ENCODE data around the gene MIEF1. TPM values are rescaled to one million over a fixed set of nuclear protein-coding genes. Genes with fewer than 3 reads are reported as not detected.
A peak's percentile ranks its signal among the peaks of the same experiment; 100 is the strongest.

MIEF1 gene
- total RNA-seq (10 to 100 TPM; 16.1 to 27.2 TPM), polyA plus RNA-seq (ENCODE audit: insufficient read length in 6 of 6) (10 to 100 TPM; 21.8 to 28.5 (median 25.4) TPM)
- long read RNA-seq, donor 1, full-length matches to known transcripts: 7 of 7 reads
- long read RNA-seq, donor 1, partial matches to known transcripts: 0 of 7 reads
- long read RNA-seq, donor 1, other reads (novel, unspliced or antisense): 0 of 7 reads
- long read RNA-seq, donor 2, full-length matches to known transcripts: 8 of 8 reads
- long read RNA-seq, donor 2, partial matches to known transcripts: 0 of 8 reads
- long read RNA-seq, donor 2, other reads (novel, unspliced or antisense): 0 of 8 reads
- long read RNA-seq, donor 3, full-length matches to known transcripts: 5 of 11 reads
- long read RNA-seq, donor 3, partial matches to known transcripts: 6 of 11 reads
- long read RNA-seq, donor 3, other reads (novel, unspliced or antisense): 0 of 11 reads
- long read RNA-seq, donor 4, full-length matches to known transcripts: 1 of 2 reads
- long read RNA-seq, donor 4, partial matches to known transcripts: 0 of 2 reads
- long read RNA-seq, donor 4, other reads (novel, unspliced or antisense): 1 of 2 reads
- long read RNA-seq, donor 5, full-length matches to known transcripts: 4 of 4 reads
- long read RNA-seq, donor 5, partial matches to known transcripts: 0 of 4 reads
- long read RNA-seq, donor 5, other reads (novel, unspliced or antisense): 0 of 4 reads
- long read RNA-seq, donor 6, full-length matches to known transcripts: 7 of 7 reads
- long read RNA-seq, donor 6, partial matches to known transcripts: 0 of 7 reads
- long read RNA-seq, donor 6, other reads (novel, unspliced or antisense): 0 of 7 reads
- long read RNA-seq, donor 7, partial matches to known transcripts: 0 of 5 reads
- long read RNA-seq, donor 7, other reads (novel, unspliced or antisense): 0 of 5 reads
- long read RNA-seq, donor 8, full-length matches to known transcripts: 4 of 4 reads
- long read RNA-seq, donor 8, partial matches to known transcripts: 0 of 4 reads
- long read RNA-seq, donor 8, other reads (novel, unspliced or antisense): 0 of 4 reads
- long read RNA-seq, donor 9: 0 reads
- long read RNA-seq, donor 10, full-length matches to known transcripts: 3 of 5 reads
- long read RNA-seq, donor 10, partial matches to known transcripts: 0 of 5 reads
- long read RNA-seq, donor 10, other reads (novel, unspliced or antisense): 2 of 5 reads
- long read RNA-seq, donor 11, full-length matches to known transcripts: 6 of 44 reads
- long read RNA-seq, donor 11, partial matches to known transcripts: 38 of 44 reads
- long read RNA-seq, donor 11, other reads (novel, unspliced or antisense): 0 of 44 reads
- long read RNA-seq, donor 12, partial matches to known transcripts: 0 of 2 reads
- long read RNA-seq, donor 12, other reads (novel, unspliced or antisense): 0 of 2 reads

DNA sequence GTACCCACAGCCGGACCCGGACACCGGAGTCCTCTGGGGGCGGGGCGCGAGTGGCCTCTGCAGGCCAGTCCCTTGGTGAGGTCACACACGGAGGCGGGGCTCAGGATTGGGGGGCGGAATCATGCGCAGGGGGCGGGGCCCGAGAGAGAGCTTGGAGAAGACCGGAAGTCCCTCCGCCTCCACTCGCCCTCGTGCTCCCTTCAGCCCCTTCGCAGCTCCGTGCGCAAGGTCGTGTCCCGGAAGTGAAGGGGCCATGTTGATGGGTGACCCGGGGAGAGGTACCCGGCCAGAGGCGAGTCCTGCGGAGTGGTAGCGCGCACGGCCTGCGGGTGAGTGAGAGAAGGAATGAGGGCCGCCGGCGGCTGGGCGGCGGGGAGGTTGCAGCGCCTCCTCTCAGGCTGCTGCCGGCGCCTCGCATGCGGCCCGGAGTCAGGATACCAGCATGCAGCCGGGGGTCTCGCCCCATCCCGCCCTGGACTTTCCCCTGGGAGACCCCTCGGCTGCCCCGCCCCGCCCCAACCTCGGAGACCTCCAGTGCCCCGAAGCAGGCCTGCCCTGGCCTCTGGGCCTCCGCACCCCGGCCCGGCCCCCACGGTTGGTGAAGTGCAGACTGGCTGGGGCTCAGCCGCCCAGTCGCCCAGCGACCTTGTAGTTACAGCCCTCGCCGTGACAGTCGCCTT lies at the start of gene MIEF1:
Gene MIEF1 (plus strand): TSS at position 182 of the 680 bp plus-strand sequence. CDS start 9,005 bp downstream, outside the sequence.
- peak; percentile 99 for ATAC-seq
- Histone ChIP-seq H3K36me3 (peaks cover 4 to 33% of the 10 kb centered on the region in 2 donors), H3K4me3 (peak within 1 kb of the TSS; percentile 97 to 99), H3K27ac (peak within 1 kb of the TSS; percentile 70 to 82), H3K27me3 (no peaks in the 10 kb centered on the region), H3K4me1 (peaks cover 20 to 35% of the 10 kb centered on the region in 2 donors), H3K9me3 (no peaks in the 10 kb centered on the region)
- TF ChIP-seq, protein P1, sequence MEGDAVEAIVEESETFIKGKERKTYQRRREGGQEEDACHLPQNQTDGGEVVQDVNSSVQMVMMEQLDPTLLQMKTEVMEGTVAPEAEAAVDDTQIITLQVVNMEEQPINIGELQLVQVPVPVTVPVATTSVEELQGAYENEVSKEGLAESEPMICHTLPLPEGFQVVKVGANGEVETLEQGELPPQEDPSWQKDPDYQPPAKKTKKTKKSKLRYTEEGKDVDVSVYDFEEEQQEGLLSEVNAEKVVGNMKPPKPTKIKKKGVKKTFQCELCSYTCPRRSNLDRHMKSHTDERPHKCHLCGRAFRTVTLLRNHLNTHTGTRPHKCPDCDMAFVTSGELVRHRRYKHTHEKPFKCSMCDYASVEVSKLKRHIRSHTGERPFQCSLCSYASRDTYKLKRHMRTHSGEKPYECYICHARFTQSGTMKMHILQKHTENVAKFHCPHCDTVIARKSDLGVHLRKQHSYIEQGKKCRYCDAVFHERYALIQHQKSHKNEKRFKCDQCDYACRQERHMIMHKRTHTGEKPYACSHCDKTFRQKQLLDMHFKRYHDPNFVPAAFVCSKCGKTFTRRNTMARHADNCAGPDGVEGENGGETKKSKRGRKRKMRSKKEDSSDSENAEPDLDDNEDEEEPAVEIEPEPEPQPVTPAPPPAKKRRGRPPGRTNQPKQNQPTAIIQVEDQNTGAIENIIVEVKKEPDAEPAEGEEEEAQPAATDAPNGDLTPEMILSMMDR (IDR thresholded peaks at IDR 0.05): no peak
- intact Hi-C loops (cut with DNase I): no loop called here
- peak; percentile 94 to 99 (median 98) for DNase-seq

DNA sequence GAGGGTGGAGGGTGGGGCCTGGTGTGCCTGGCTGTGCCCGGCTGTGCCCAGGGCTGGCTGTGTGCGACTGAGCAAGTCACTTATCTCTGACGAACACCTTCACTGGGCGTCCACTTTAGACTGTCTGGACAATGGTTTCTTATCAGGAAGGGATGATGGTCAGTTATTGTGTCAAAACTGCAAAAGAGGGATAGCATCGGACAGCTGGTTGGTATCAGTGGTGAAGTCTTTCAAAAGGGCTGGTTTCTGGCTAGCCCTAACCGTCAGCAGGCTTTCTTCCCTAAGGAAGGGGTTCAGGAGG lies 49.4 kb upstream of the MIEF1 start:
- peaks cover 2 to 41% of the 10 kb centered on the region in 2 donors for H3K27me3 ChIP-seq
- peaks cover 0 to 3% of the 10 kb centered on the region in 2 donors for H3K4me1 ChIP-seq
- H3K4me3 ChIP-seq: no peak overlapping the region
- intact Hi-C loops (cut with DNase I): no loop called here
- DNase-seq (no peak), ATAC-seq (no peak)
- TF ChIP-seq, protein P1 (IDR thresholded peaks at IDR 0.05): no peak
- no peaks in the 10 kb centered on the region for H3K9me3 ChIP-seq
- H3K27ac ChIP-seq: no peak overlapping the region
- no peaks in the 10 kb centered on the region for H3K36me3 ChIP-seq

DNA sequence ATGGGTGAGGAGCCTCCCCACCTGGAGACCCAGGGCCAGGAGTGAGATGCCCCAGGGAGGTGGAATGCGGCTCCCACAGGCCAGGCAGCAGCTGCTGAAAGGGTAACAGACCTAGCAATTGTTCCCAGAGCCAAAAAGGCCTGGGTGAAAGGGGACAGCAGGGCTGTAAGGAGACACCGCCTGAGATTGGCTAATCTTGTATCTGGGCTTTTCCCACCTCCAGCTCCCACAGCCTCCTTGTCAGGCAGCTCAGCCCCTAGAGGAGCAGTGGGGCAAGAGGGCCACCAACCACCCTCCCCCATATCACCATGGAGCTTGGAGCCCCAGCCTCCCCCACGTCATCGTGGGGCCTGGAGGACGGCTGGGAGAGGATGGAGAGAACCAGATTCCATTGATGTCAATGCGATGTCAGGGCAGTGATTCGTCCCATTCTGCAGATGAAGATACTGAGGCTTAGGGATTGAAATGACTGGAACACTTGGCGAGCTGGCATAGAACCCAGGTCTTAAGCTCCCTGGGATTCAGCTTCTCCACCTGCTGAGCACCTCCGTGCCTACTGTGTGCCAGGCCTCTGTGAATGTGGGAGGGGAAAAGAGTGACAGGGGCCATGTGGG lies 48.2 kb upstream of the MIEF1 start:
- H3K36me3 ChIP-seq: no peaks in the 10 kb centered on the region
- TF ChIP-seq, protein P1 (IDR thresholded peaks at IDR 0.05): no peak
- ATAC-seq: no peak
- H3K4me1 ChIP-seq: peaks cover 3 to 13% of the 10 kb centered on the region in 2 donors
- no peak overlapping the region for H3K27ac ChIP-seq
- no peak for DNase-seq
- peaks cover 14 to 41% of the 10 kb centered on the region in 2 donors for H3K27me3 ChIP-seq
- H3K4me3 ChIP-seq: no peak overlapping the region
- no peaks in the 10 kb centered on the region for H3K9me3 ChIP-seq
- intact Hi-C loops (cut with DNase I): no loop called here

DNA sequence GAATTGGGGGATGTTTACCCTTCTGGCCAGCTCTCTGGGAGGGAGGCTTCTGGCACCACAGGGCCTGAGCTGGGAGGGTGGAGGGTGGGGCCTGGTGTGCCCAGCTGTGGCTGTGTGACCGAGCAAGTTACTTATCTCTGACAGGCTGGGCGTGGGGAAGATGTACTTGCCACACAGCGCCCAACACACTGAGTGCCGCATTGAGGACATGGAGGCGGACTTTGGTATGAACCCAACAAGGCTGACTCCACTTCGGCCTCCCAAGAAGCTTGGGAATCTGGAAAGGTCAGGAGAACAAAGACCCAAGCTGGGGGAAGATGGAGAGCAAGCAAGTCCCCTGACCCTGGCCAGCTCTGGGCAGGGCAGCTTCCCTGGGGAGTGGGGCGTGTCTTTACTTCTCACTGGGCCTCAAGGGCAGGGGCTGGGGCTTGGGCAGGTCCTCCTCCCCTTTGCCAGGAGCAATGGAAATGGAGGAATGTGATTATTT lies 47.7 kb upstream of the MIEF1 start:
- TF ChIP-seq, protein P1 (IDR thresholded peaks at IDR 0.05): no peak
- H3K27ac ChIP-seq: no peak overlapping the region
- H3K27me3 ChIP-seq: peaks cover 14 to 47% of the 10 kb centered on the region in 2 donors
- DNase-seq (no peak), ATAC-seq (peak; percentile 41)
- intact Hi-C loops (cut with DNase I): no loop called here
- peaks cover 3 to 13% of the 10 kb centered on the region in 2 donors for H3K4me1 ChIP-seq
- no peak overlapping the region for H3K4me3 ChIP-seq
- H3K36me3 ChIP-seq: no peaks in the 10 kb centered on the region
- no peaks in the 10 kb centered on the region for H3K9me3 ChIP-seq
